Astrocyte (in vitro differentiated cells and primary cell): Measurements from ENCODE around the gene EXOSC10. TPM values are rescaled to one million over a fixed set of nuclear protein-coding genes. Genes with fewer than 3 reads are reported as not detected.

ENCODE experiments used
- DNase-seq: peaks from one replicate; pipeline ENCODE4 v3.0.0-alpha.2; 2010; ENCODE audit warnings: low read depth
- FAIRE-seq: peaks from 2 replicates; lab custom pipeline; 2011; peaks lifted over from hg19 to GRCh38; lab: Jason Lieb, UNC
- H2AFZ ChIP-seq: 2 replicates; pipeline ENCODE4 v1.6.0; 2012; ENCODE audit warnings: low read depth, low read length, inconsistent platforms
- H3K27ac ChIP-seq: 2 replicates; pipeline ENCODE4 v1.5.1; 2011; ENCODE audit warnings: low read depth, low read length, inconsistent platforms
- H3K27me3 ChIP-seq: 2 replicates; pipeline ENCODE4 v1.6.0; 2011; ENCODE audit warnings: low read length, inconsistent platforms; ENCODE audit not compliant: insufficient read depth
- H3K36me3 ChIP-seq: 2 replicates; pipeline ENCODE4 v1.5.1; 2011; ENCODE audit warnings: low read length, inconsistent platforms; ENCODE audit not compliant: insufficient read depth
- H3K4me1 ChIP-seq: 2 replicates; pipeline ENCODE4 v1.5.1; 2011; ENCODE audit warnings: low read length, inconsistent platforms; ENCODE audit not compliant: insufficient read depth
- H3K4me2 ChIP-seq: 2 replicates; pipeline ENCODE4 v1.6.0; 2012; ENCODE audit warnings: low read length, inconsistent platforms
- H3K4me3 ChIP-seq: 2 replicates; pipeline ENCODE4 v1.5.1; 2011; ENCODE audit warnings: low read depth, mild to moderate bottlenecking, low read length, inconsistent platforms; ENCODE audit not compliant: insufficient read depth
- H3K79me2 ChIP-seq: 2 replicates; pipeline ENCODE4 v1.6.0; 2012; ENCODE audit warnings: mild to moderate bottlenecking, low read length, inconsistent platforms; ENCODE audit not compliant: insufficient read depth
- H3K9ac ChIP-seq: 2 replicates; pipeline ENCODE4 v1.6.0; 2012; ENCODE audit warnings: mild to moderate bottlenecking, low read length, inconsistent platforms
- H3K9me3 ChIP-seq: 2 replicates; pipeline ENCODE4 v1.5.1; 2012; ENCODE audit warnings: low read depth, mild to moderate bottlenecking, low read length, inconsistent platforms; ENCODE audit not compliant: insufficient read depth
- H4K20me1 ChIP-seq: 2 replicates; pipeline ENCODE4 v1.6.0; 2012; ENCODE audit warnings: low read length, inconsistent platforms; ENCODE audit not compliant: insufficient read depth
- H3K27ac Mint-ChIP-seq: one replicate; pipeline ENCODE4 v1.8.0; 2021; ENCODE audit warnings: mild to moderate bottlenecking, mixed read lengths; ENCODE audit not compliant: unreplicated experiment
- H3K27me3 Mint-ChIP-seq: one replicate; pipeline ENCODE4 v1.8.0; 2021; ENCODE audit warnings: low read depth, mixed read lengths; ENCODE audit not compliant: unreplicated experiment
- H3K36me3 Mint-ChIP-seq: one replicate; pipeline ENCODE4 v1.8.0; 2021; ENCODE audit warnings: low read depth, mixed read lengths; ENCODE audit not compliant: unreplicated experiment
- H3K4me1 Mint-ChIP-seq: one replicate; pipeline ENCODE4 v1.8.0; 2021; ENCODE audit warnings: low read depth, mixed read lengths; ENCODE audit not compliant: unreplicated experiment
- H3K4me3 Mint-ChIP-seq: one replicate; pipeline ENCODE4 v1.8.0; 2021; ENCODE audit warnings: mild to moderate bottlenecking, moderate library complexity, mixed read lengths; ENCODE audit not compliant: unreplicated experiment
- H3K9me3 Mint-ChIP-seq: one replicate; pipeline ENCODE4 v1.8.0; 2021; ENCODE audit warnings: mild to moderate bottlenecking, mixed read lengths; ENCODE audit not compliant: unreplicated experiment
- EZH2 ChIP-seq: IDR thresholded peaks from 2 replicates; pipeline ENCODE4 v1.6.1; 2012; ENCODE audit warnings: mild to moderate bottlenecking, low read length, inconsistent platforms; ENCODE audit not compliant: insufficient read depth
- total RNA-seq: library from RNA; stranded (reverse); gene quantifications from 2 replicates; pipeline ENCODE4 v1.2.1, GENCODE V29; 2021
- TF ChIP-seq, protein P1 (sequence below): IDR thresholded peaks from 2 replicates; pipeline ENCODE4 v1.5.1; 2011; ENCODE audit warnings: low read depth, mild to moderate bottlenecking, inconsistent platforms, low read length, moderate library complexity; ENCODE audit not compliant: insufficient read depth

EXOSC10 gene
- total RNA-seq, 1 donor from 2014 or later: 56.8 TPM

DNA sequence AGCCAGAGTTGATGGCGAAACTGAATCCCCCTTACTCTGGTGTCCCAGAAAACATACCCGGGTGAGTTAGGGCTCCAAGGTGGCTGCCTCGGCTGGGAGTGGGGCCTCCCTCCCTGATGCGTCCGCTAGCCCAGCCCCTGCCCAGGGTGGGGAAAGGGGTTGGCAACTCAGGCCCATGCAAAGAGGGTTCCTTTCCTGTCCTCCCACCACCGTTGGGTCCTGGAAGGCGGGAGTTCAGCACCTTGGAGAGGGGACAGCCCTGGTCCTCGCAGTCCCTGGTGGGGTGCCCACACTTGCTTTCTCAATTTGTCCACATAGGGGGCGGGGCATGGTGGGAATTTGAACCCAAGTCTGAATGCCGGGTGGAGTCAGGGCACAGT, 45.9 kb downstream of the EXOSC10 start:
- no peak overlapping the region for H3K4me3 Mint-ChIP-seq
- DNase-seq: no peak
- no peak overlapping the region for H2AFZ ChIP-seq
- peaks cover 5% of the 10 kb centered on the region for H3K4me1 Mint-ChIP-seq
- H4K20me1 ChIP-seq: peaks cover 46% of the 10 kb centered on the region
- H3K27ac ChIP-seq: no peak overlapping the region
- H3K27me3 Mint-ChIP-seq: no peaks in the 10 kb centered on the region
- TF ChIP-seq, protein P1, sequence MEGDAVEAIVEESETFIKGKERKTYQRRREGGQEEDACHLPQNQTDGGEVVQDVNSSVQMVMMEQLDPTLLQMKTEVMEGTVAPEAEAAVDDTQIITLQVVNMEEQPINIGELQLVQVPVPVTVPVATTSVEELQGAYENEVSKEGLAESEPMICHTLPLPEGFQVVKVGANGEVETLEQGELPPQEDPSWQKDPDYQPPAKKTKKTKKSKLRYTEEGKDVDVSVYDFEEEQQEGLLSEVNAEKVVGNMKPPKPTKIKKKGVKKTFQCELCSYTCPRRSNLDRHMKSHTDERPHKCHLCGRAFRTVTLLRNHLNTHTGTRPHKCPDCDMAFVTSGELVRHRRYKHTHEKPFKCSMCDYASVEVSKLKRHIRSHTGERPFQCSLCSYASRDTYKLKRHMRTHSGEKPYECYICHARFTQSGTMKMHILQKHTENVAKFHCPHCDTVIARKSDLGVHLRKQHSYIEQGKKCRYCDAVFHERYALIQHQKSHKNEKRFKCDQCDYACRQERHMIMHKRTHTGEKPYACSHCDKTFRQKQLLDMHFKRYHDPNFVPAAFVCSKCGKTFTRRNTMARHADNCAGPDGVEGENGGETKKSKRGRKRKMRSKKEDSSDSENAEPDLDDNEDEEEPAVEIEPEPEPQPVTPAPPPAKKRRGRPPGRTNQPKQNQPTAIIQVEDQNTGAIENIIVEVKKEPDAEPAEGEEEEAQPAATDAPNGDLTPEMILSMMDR: no peak
- no peak for TF ChIP-seq EZH2
- FAIRE-seq: no peak
- no peaks in the 10 kb centered on the region for H3K27me3 ChIP-seq
- H3K36me3 ChIP-seq: peaks cover 10% of the 10 kb centered on the region
- no peak overlapping the region for H3K4me2 ChIP-seq
- peaks cover 16% of the 10 kb centered on the region for H3K79me2 ChIP-seq
- H3K4me3 ChIP-seq: no peak overlapping the region
- peaks cover 6% of the 10 kb centered on the region for H3K36me3 Mint-ChIP-seq
- H3K9me3 Mint-ChIP-seq: no peaks in the 10 kb centered on the region
- H3K9ac ChIP-seq: no peak overlapping the region
- H3K27ac Mint-ChIP-seq: no peak overlapping the region
- no peaks in the 10 kb centered on the region for H3K9me3 ChIP-seq
- peaks cover 5% of the 10 kb centered on the region for H3K4me1 ChIP-seq

DNA sequence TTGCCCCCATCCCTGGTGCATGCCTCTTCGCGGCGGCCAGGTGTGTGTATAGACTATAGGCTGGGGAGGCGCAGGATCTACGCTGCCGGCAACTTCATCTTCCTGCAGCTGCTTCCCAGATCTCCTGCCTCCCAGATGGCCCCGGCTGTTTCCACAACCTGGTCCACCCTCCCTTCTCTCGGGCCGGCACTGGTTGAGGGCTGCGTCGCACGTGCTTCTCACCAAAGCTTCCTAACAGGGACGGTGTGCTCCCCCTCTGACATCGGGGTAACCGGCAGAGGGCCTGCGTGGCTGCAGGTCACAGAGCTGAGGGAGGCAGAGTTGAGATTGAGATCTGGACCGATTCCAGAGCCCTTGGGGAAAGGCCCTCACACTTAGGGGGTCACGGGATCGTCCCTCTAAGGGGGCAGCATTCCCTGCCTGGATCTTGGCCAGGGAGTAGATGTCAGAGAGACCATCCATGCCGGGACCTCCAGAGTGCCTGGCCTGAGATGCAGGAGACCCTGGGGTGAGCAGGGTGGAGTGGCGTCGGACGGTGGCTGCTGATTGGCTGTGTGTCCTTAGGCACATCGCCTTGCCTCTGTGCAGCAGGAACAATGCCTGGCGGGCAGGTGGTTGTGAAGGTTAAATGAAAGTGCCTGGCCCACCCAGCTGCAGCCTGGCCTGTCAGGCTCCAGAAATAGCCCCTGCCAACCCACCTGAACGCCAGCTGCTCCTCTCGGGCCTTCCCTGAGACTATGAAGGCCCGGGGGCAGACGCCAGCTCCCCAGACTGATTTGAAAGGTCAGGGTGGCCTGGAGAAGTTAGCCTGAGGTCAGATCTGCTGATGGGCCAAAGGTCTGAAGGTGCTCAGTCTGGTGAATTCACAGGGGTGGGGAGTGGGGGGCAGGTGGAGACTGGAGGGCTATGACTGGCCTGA, 46.6 kb downstream of the EXOSC10 start:
- Mint-ChIP-seq H3K27me3 (no peaks in the 10 kb centered on the region), H3K9me3 (no peaks in the 10 kb centered on the region), H3K4me1 (peaks cover 5% of the 10 kb centered on the region), H3K36me3 (peaks cover 6% of the 10 kb centered on the region), H3K4me3 (no peak overlapping the region), H3K27ac (peak overlapping the region; percentile 7)
- Histone ChIP-seq H3K4me1 (no peaks in the 10 kb centered on the region), H3K27ac (no peak overlapping the region), H3K79me2 (peaks cover 9% of the 10 kb centered on the region), H3K27me3 (no peaks in the 10 kb centered on the region), H2AFZ (no peak overlapping the region), H3K36me3 (peaks cover 10% of the 10 kb centered on the region), H3K4me3 (no peak overlapping the region), H3K9me3 (no peaks in the 10 kb centered on the region), H4K20me1 (peaks cover 41% of the 10 kb centered on the region), H3K4me2 (no peak overlapping the region), H3K9ac (no peak overlapping the region)
- TF ChIP-seq EZH2: no peak
- TF ChIP-seq, protein P1: no peak
- DNase-seq (no peak), FAIRE-seq (no peak)
